Effector CD4-positive, alpha-beta T cell (primary cell): Measurements from ENCODE around the gene HS1BP3.

Experiments used
- DNase-seq: peaks from one replicate; pipeline ENCODE4 v3.0.0-alpha.2; 2020

HS1BP3 gene

GRCh38 chr2:20582600-20583221, 68.2 kb downstream of the HS1BP3 start:
- DNase-seq: no peak

- no peak for DNase-seq
Measured at GRCh38 chr2:20580690-20581437, 70.0 kb downstream of the HS1BP3 start.

- DNase-seq: no peak
Measured at GRCh38 chr2:20579866-20580265, 71.0 kb downstream of the HS1BP3 start.

GRCh38 chr2:20578895-20579825, 71.7 kb downstream of the HS1BP3 start:
- no peak for DNase-seq

GRCh38 chr2:20578266-20578894, 72.5 kb downstream of the HS1BP3 start:
- no peak for DNase-seq

- no peak for DNase-seq
Measured at GRCh38 chr2:20577495-20578235, 73.2 kb downstream of the HS1BP3 start.

GRCh38 chr2:20576598-20577115, 74.2 kb downstream of the HS1BP3 start:
- no peak for DNase-seq

GRCh38 chr2:20575935-20576597, 74.8 kb downstream of the HS1BP3 start:
- no peak for DNase-seq

GRCh38 chr2:20575414-20575813, 75.5 kb downstream of the HS1BP3 start:
- DNase-seq: no peak

- no peak for DNase-seq
Measured at GRCh38 chr2:20574930-20575329, 76.0 kb downstream of the HS1BP3 start.

- DNase-seq: no peak
Measured at GRCh38 chr2:20574423-20574911, 76.4 kb downstream of the HS1BP3 start.

GRCh38 chr2:20573620-20574422, 77.1 kb downstream of the HS1BP3 start:
- DNase-seq: no peak

GRCh38 chr2:20572221-20572620, 78.7 kb downstream of the HS1BP3 start:
- DNase-seq: no peak

- DNase-seq: no peak
Measured at GRCh38 chr2:20571644-20572215, 79.2 kb downstream of the HS1BP3 start.

- DNase-seq: no peak
Measured at GRCh38 chr2:20571231-20571630, 79.7 kb downstream of the HS1BP3 start.

GRCh38 chr2:20570249-20570648, 80.6 kb downstream of the HS1BP3 start:
- no peak for DNase-seq

GRCh38 chr2:20569464-20570223, 81.3 kb downstream of the HS1BP3 start:
- DNase-seq: no peak

- DNase-seq: no peak
Measured at GRCh38 chr2:20568501-20569463, 82.1 kb downstream of the HS1BP3 start.
